ENCODE results near the gene NT5DC1.

The NT5DC1 gene

DNA sequence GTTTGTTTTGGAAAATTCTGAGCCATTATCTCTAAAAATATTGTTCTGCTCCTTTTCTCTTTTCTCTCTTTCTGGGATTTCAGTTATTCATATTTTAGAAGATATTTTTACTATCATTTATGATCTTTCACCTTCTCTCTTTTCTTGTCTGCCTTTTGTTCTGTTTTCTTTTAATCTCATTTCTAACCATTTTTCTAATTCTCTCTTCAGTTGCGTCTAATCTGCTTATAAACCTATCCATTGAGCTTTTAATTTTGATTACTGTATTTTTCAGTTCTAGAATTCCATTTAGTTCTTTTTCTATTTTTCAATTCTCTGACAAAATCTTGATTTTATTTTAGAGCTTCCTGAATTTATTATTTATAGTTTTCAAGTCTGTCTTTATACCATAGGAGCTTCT is 67.5 kb downstream of the NT5DC1 start:
- H3K4me3 ChIP-seq (ENCODE audit: low read length), result no peak overlapping the region
- no peak for TF ChIP-seq CTCF (conservative IDR thresholded peaks at IDR 0.05; ENCODE audit: low read length)
- DNase-seq (ENCODE audit: low read depth), result no peak

DNA sequence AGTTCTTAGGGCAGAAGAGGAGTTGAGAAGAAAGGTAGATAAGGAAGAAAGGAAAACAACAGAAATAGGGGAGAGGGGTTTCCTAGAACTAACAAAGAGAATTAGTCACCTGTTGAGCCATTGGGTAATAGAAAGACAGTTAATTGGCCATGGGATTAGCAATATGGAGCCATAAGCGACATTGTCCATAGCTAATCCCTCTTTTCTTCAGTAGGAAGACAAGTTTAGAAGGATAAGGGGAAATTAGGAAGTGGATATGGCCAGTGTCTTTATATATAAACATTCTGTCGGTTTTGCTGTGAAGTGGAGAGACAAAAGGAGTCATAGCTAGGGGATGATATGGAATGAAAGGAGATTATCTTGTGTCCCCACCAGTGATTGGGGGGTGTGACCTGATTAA is 69.2 kb downstream of the NT5DC1 start:
- no peak overlapping the region for H3K4me3 ChIP-seq (ENCODE audit: low read length)
- TF ChIP-seq CTCF (conservative IDR thresholded peaks at IDR 0.05; ENCODE audit: low read length), result no peak
- DNase-seq (ENCODE audit: low read depth), result no peak

- no peak for TF ChIP-seq CTCF (conservative IDR thresholded peaks at IDR 0.05; ENCODE audit: low read length)
- no peak for DNase-seq (ENCODE audit: low read depth)
These were observed 69.9 kb downstream of the NT5DC1 start for GRCh38 chr6:116170358-116171057.

DNA sequence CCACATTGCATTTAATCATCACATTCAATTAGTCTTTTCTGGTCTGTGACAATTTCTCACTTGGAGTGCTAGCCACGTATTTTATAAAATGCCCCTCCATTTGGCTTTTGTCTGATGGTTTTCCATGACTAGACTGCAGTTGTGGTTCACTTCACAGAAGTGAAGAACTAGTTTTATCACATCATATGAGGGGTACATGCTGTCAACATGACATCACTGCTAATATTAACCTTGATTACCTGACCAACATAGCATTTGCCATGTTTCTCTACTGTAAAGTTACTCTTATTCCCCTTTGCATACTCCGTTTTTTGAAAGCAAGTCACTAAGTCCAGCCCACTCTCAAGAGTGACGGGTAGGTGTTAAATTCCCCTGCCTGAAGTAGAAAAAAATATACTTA is 73.3 kb downstream of the NT5DC1 start:
- DNase-seq (ENCODE audit: low read depth), result no peak
- no peak for TF ChIP-seq CTCF (conservative IDR thresholded peaks at IDR 0.05; ENCODE audit: low read length)
- no peak overlapping the region for H3K4me3 ChIP-seq (ENCODE audit: low read length)

More at GRCh38 chr6:116170358-116171057, 69.9 kb downstream of the NT5DC1 start:
- H3K4me3 ChIP-seq (ENCODE audit: low read length), result no peak overlapping the region

GRCh38 chr6:116175344-116175743 is 74.7 kb downstream of the NT5DC1 start:
- no peak for TF ChIP-seq CTCF (conservative IDR thresholded peaks at IDR 0.05; ENCODE audit: low read length)
- DNase-seq (ENCODE audit: low read depth), result no peak
- H3K4me3 ChIP-seq (ENCODE audit: low read length), result no peak overlapping the region

- no peak for TF ChIP-seq CTCF (conservative IDR thresholded peaks at IDR 0.05; ENCODE audit: low read length)
- no peak overlapping the region for H3K4me3 ChIP-seq (ENCODE audit: low read length)
- DNase-seq (ENCODE audit: low read depth), result no peak
These were observed 75.9 kb downstream of the NT5DC1 start for GRCh38 chr6:116176596-116176995.

GRCh38 chr6:116180375-116180774 is 79.7 kb downstream of the NT5DC1 start:
- no peak overlapping the region for H3K4me3 ChIP-seq (ENCODE audit: low read length)
- DNase-seq (ENCODE audit: low read depth), result no peak
- TF ChIP-seq CTCF (conservative IDR thresholded peaks at IDR 0.05; ENCODE audit: low read length), result no peak

All from AG10803 (cell line).